Measurements from ENCODE around the gene HDAC10.

DNA sequence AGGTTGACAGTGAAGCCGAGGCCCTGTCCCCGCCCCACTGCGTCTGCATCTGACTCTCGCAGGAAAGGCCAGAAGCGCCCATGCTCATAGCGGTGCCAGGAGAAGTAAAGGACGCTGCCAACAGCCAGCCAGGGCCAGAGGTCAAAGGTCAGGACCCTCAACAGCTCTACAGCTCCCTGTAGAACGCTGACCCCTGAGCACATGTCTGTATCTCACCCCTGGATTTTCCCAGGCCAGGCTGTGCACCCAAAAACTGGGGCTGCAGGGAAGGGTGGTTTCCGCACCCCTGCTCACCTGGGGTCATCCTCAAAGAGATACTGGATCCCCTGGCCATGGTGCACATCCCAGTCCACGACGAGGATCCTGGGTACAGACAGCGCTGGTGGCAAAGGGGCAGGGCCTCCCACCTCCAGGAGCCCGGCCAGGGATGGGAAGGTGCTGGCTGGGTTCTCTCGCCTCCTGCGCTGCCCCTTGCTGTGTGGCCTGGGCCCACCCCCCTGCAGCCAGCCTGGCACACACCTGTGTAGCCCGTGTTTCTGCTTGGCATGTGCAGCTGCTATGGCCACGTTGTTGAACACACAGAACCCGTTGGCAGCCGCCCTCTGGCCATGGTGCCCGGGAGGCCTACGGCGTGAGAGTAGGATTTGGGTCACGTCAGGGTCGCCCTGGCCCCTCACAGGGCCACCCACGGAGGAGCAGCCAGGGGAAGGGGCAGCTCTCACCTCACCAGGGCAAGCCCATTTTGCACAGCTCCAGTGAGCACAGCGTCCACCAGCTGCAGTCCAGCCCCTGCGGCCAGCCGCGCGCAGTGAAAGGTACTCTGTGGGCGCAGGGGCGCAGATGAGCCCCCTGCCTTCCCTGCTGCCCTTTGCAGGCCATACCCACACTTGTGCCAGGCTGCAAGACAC lies 1.5 kb downstream of the HDAC10 start:
- TF ChIP-seq SPI1 (IDR thresholded peaks at IDR 0.05; ENCODE audit: low read depth, low read length) (no peak), POLR2A (IDR thresholded peaks at IDR 0.05; ENCODE audit: low read depth, low read length) (no peak), TAF1 (IDR thresholded peaks at IDR 0.05; ENCODE audit: low read depth, low read length) (no peak), POLR2AphosphoS5 (IDR thresholded peaks at IDR 0.05; ENCODE audit: low read depth, low read length) (no peak), POU2F2 (IDR thresholded peaks at IDR 0.05; ENCODE audit: low read depth, low read length) (no peak), PAX5 (IDR thresholded peaks at IDR 0.05; ENCODE audit: insufficient read depth, low read length, severe bottlenecking) (no peak)
